MM.1S (cell line): ENCODE results near the gene NEGR1.

Experiments
- DNase-seq: peaks from one replicate; pipeline ENCODE4 v3.0.0-alpha.2; 2015
- H2AFZ ChIP-seq: fragments of 300-600 bp; sonication (generic); 2 replicates; pipeline ENCODE4 v1.6.0; 2016; ENCODE audit warnings: antibody characterized with exemption, low read length
- H3F3A ChIP-seq: fragments of 300-600 bp; sonication (generic); 2 replicates; pipeline ENCODE4 v1.6.1; 2016; ENCODE audit warnings: mild to moderate bottlenecking, antibody characterized with exemption, low read length, moderate library complexity, mixed read lengths; ENCODE audit not compliant: insufficient read depth
- H3K27ac ChIP-seq: fragments of 300-600 bp; sonication (generic); 2 replicates; pipeline ENCODE4 v1.5.1; 2016; ENCODE audit warnings: mild to moderate bottlenecking, low read length
- H3K27me3 ChIP-seq: fragments of 300-600 bp; sonication (generic); replicated peaks from 2 replicates; pipeline ENCODE4 v1.6.0; 2016; ENCODE audit warnings: low read length; ENCODE audit not compliant: insufficient read depth
- H3K36me3 ChIP-seq: fragments of 300-600 bp; sonication (generic); replicated peaks from 2 replicates; pipeline ENCODE4 v1.6.1; 2016; ENCODE audit warnings: mild to moderate bottlenecking, low read length, mixed read lengths; ENCODE audit not compliant: insufficient read depth
- H3K4me1 ChIP-seq: fragments of 300-600 bp; sonication (generic); 2 replicates; pipeline ENCODE4 v1.6.1; 2016; ENCODE audit warnings: low read length, mixed read lengths
- H3K4me2 ChIP-seq: fragments of 300-600 bp; sonication (generic); 2 replicates; pipeline ENCODE4 v1.6.0; 2016; ENCODE audit warnings: low read depth, low read length
- H3K4me3 ChIP-seq: fragments of 300-600 bp; sonication (generic); 2 replicates; pipeline ENCODE4 v1.5.1; 2016; ENCODE audit warnings: low read length, mixed read lengths
- H3K79me2 ChIP-seq: fragments of 300-600 bp; sonication (generic); 2 replicates; pipeline ENCODE4 v1.6.1; 2016; ENCODE audit warnings: mixed run types, low read length, mixed read lengths
- H3K9ac ChIP-seq: fragments of 300-600 bp; sonication (generic); 2 replicates; pipeline ENCODE4 v1.6.1; 2016; ENCODE audit warnings: low read length, mixed read lengths
- H3K9me2 ChIP-seq: fragments of 300-600 bp; sonication (generic); replicated peaks from 2 replicates; pipeline ENCODE4 v1.6.1; 2016; ENCODE audit warnings: mild to moderate bottlenecking, low read length, mixed read lengths; ENCODE audit not compliant: insufficient read depth
- H3K9me3 ChIP-seq: fragments of 300-600 bp; sonication (generic); replicated peaks from 2 replicates; pipeline ENCODE4 v1.6.1; 2016; ENCODE audit warnings: mild to moderate bottlenecking, low read length, mixed read lengths; ENCODE audit not compliant: insufficient read depth
- H4K20me1 ChIP-seq: fragments of 300-600 bp; sonication (generic); 2 replicates; pipeline ENCODE4 v1.6.1; 2016; ENCODE audit warnings: mild to moderate bottlenecking, low read length, moderate library complexity, mixed read lengths; ENCODE audit not compliant: insufficient read depth
- EZH2 ChIP-seq: fragments of 300-600 bp; sonication (generic); optimal IDR thresholded peaks from 2 replicates; pipeline ENCODE3; 2017; ENCODE audit warnings: low read depth, mild to moderate bottlenecking, antibody characterized with exemption, low read length, mixed read lengths
- EZH2phosphoT487 ChIP-seq: fragments of 300-600 bp; sonication (generic); IDR thresholded peaks from 2 replicates; pipeline ENCODE4 v1.6.1; 2018; ENCODE audit warnings: antibody characterized with exemption, low read length
- TF ChIP-seq, protein P1 (sequence below): fragments of 300-600 bp; sonication (generic); IDR thresholded peaks from 2 replicates; pipeline ENCODE4 v1.5.1; 2016; ENCODE audit warnings: antibody characterized with exemption, low read length, mixed read lengths

NEGR1 gene

DNA sequence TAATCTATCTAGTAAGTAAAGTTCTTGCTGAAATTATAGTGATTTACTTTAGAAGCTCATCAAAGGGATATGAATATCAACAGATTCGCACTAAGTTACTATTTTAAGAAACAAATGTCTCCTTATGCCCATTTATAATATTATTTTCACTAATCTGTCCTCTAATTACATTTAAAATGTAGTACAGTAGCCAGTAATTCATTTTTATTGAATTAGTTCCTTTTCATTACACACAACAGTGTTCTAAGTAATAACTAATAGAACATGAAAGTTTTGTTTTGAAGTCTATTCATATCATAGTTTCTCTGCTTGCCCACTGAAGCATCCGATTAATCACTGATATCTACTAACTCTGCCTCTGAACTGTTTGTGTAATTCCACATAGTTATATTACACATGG is 225.8 kb downstream of the NEGR1 start:
- no peak overlapping the region for H3K4me3 ChIP-seq
- no peak overlapping the region for H3K4me2 ChIP-seq
- no peak overlapping the region for H3K27ac ChIP-seq
- H2AFZ ChIP-seq = no peak overlapping the region
- H3K36me3 ChIP-seq = no peaks in the 10 kb centered on the region
- H3K9me2 ChIP-seq = no peaks in the 10 kb centered on the region
- no peaks in the 10 kb centered on the region for H3F3A ChIP-seq
- no peaks in the 10 kb centered on the region for H3K79me2 ChIP-seq
- no peaks in the 10 kb centered on the region for H3K4me1 ChIP-seq
- H4K20me1 ChIP-seq = no peaks in the 10 kb centered on the region
- no peak for DNase-seq
- no peaks in the 10 kb centered on the region for H3K27me3 ChIP-seq
- TF ChIP-seq EZH2phosphoT487 (no peak), EZH2 (no peak)
- TF ChIP-seq, protein P1, sequence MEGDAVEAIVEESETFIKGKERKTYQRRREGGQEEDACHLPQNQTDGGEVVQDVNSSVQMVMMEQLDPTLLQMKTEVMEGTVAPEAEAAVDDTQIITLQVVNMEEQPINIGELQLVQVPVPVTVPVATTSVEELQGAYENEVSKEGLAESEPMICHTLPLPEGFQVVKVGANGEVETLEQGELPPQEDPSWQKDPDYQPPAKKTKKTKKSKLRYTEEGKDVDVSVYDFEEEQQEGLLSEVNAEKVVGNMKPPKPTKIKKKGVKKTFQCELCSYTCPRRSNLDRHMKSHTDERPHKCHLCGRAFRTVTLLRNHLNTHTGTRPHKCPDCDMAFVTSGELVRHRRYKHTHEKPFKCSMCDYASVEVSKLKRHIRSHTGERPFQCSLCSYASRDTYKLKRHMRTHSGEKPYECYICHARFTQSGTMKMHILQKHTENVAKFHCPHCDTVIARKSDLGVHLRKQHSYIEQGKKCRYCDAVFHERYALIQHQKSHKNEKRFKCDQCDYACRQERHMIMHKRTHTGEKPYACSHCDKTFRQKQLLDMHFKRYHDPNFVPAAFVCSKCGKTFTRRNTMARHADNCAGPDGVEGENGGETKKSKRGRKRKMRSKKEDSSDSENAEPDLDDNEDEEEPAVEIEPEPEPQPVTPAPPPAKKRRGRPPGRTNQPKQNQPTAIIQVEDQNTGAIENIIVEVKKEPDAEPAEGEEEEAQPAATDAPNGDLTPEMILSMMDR = no peak
- no peak overlapping the region for H3K9ac ChIP-seq
- no peaks in the 10 kb centered on the region for H3K9me3 ChIP-seq

- Histone ChIP-seq H4K20me1 (no peaks in the 10 kb centered on the region), H3F3A (no peaks in the 10 kb centered on the region), H3K27ac (no peak overlapping the region), H3K27me3 (no peaks in the 10 kb centered on the region), H3K4me2 (no peak overlapping the region), H3K9ac (no peak overlapping the region), H3K4me3 (no peak overlapping the region), H2AFZ (no peak overlapping the region), H3K79me2 (no peaks in the 10 kb centered on the region), H3K9me3 (no peaks in the 10 kb centered on the region), H3K36me3 (no peaks in the 10 kb centered on the region), H3K4me1 (no peaks in the 10 kb centered on the region), H3K9me2 (no peaks in the 10 kb centered on the region)
- DNase-seq = no peak
- TF ChIP-seq EZH2 (no peak), EZH2phosphoT487 (no peak)
- TF ChIP-seq, protein P1 = no peak
These were observed 230.8 kb downstream of the NEGR1 start for GRCh38 chr1:72051538-72051937.

GRCh38 chr1:72050551-72050950 is 231.8 kb downstream of the NEGR1 start:
- TF ChIP-seq EZH2phosphoT487 = no peak
- TF ChIP-seq, protein P1 = no peak
- no peak for TF ChIP-seq EZH2
- H2AFZ ChIP-seq = no peak overlapping the region
- H3K4me2 ChIP-seq = no peak overlapping the region
- no peak overlapping the region for H3K9ac ChIP-seq
- no peak overlapping the region for H3K4me3 ChIP-seq
- H3K4me1 ChIP-seq = no peaks in the 10 kb centered on the region
- no peaks in the 10 kb centered on the region for H4K20me1 ChIP-seq
- H3K27me3 ChIP-seq = no peaks in the 10 kb centered on the region
- DNase-seq = no peak
- no peaks in the 10 kb centered on the region for H3K36me3 ChIP-seq
- no peaks in the 10 kb centered on the region for H3K9me3 ChIP-seq
- H3K79me2 ChIP-seq = no peaks in the 10 kb centered on the region
- H3K9me2 ChIP-seq = no peaks in the 10 kb centered on the region
- no peaks in the 10 kb centered on the region for H3F3A ChIP-seq
- H3K27ac ChIP-seq = no peak overlapping the region
